ENCODE results near the gene PRR30.

- peak; percentile 10 to 29 (median 26) for TF ChIP-seq CTCF (IDR thresholded peaks at IDR 0.05)
- no peak for TF ChIP-seq POLR2A (IDR thresholded peaks at IDR 0.05)
These were observed 13.0 kb upstream of the PRR30 start for GRCh38 chr2:27152102-27152795.

All from right lobe of liver (tissue), 4 donors.